GM12878 (cell line): ENCODE results near the gene CAP2. TPM values are rescaled to one million over a fixed set of nuclear protein-coding genes. Genes with fewer than 3 reads are reported as not detected.
A peak's percentile ranks its signal among the peaks of the same experiment; 100 is the strongest.

Source experiments
- ASH2L ChIP-seq: fragments of 300-600, 200-600 bp; sonication (generic); IDR thresholded peaks from 2 replicates; pipeline ENCODE4 v1.6.1; 2017; ENCODE audit warnings: low read depth, mild to moderate bottlenecking, borderline replicate concordance
- BACH1 ChIP-seq: fragments of 450-650 bp; IDR thresholded peaks from 2 replicates; pipeline ENCODE4 v1.6.1; 2017; ENCODE audit warnings: mild to moderate bottlenecking, borderline replicate concordance
- BCL11A ChIP-seq: IDR thresholded peaks from 2 replicates; pipeline ENCODE4 v1.6.1; 2011; ENCODE audit warnings: low read depth, low read length
- BHLHE40 ChIP-seq, 2 experiments: fragments of 450-650 bp in 1 of 2; IDR thresholded peaks; 2 replicates each; pipeline ENCODE4 v1.6.1; 2011 to 2017; ENCODE audit warnings: low read depth in 2 of 2, borderline replicate concordance in 1 of 2, improper control_type of control experiment in 1 of 2, low read length in 1 of 2, mild to moderate bottlenecking in 1 of 2
- CREB1 ChIP-seq: IDR thresholded peaks from 2 replicates; pipeline ENCODE4 v1.6.1; 2012; ENCODE audit warnings: low read depth, mild to moderate bottlenecking, inconsistent platforms
- EED ChIP-seq: sonication (generic); IDR thresholded peaks from 2 replicates; pipeline ENCODE4 v1.6.1; 2016; ENCODE audit warnings: antibody characterized with exemption, low read depth
- EGR1 ChIP-seq, 2 experiments: IDR thresholded peaks; 1 replicate in 1 of 2; 2 replicates in 1 of 2; pipeline ENCODE4 v1.6.1; 2011 to 2012; ENCODE audit warnings: low read depth in 2 of 2, low read length in 2 of 2, borderline replicate concordance in 1 of 2, mild to moderate bottlenecking in 1 of 2, moderate library complexity in 1 of 2
- GABPA ChIP-seq: IDR thresholded peaks from 2 replicates; pipeline ENCODE4 v1.6.1; 2014; ENCODE audit warnings: antibody characterized with exemption, low read depth, mild to moderate bottlenecking, inconsistent platforms
- IRF4 ChIP-seq: IDR thresholded peaks from 2 replicates; pipeline ENCODE4 v1.6.1; 2011; ENCODE audit warnings: low read depth, low read length
- MEF2A ChIP-seq: IDR thresholded peaks from 2 replicates; pipeline ENCODE4 v1.6.1; 2011; ENCODE audit warnings: low read depth, mild to moderate bottlenecking, low read length, moderate library complexity; ENCODE audit not compliant: insufficient read depth
- NRF1 ChIP-seq: conservative IDR thresholded peaks from 2 replicates; pipeline ENCODE4 v1.6.1; 2011; ENCODE audit warnings: mild to moderate bottlenecking, low read depth, low read length, improper control_type of control experiment
- POLR2A ChIP-seq: IDR thresholded peaks from 2 replicates; pipeline ENCODE4 v1.6.1; 2011; ENCODE audit warnings: low read depth, mild to moderate bottlenecking, low read length
- PRDM15 ChIP-seq: fragments of 450-650 bp; formaldehyde crosslinking; IDR thresholded peaks from 2 replicates; pipeline ENCODE4 v1.4.0; 2020; ENCODE audit warnings: mild to moderate bottlenecking, moderate library complexity
- RAD51 ChIP-seq: fragments of 450-650 bp; IDR thresholded peaks from 2 replicates; pipeline ENCODE4 v1.6.1; 2016; ENCODE audit warnings: moderate library complexity, mild to moderate bottlenecking, inconsistent platforms
- RB1 ChIP-seq: fragments of 450-650 bp; formaldehyde crosslinking; IDR thresholded peaks from 2 replicates; pipeline ENCODE4 v1.6.1; 2017; ENCODE audit warnings: mild to moderate bottlenecking, borderline replicate concordance
- RBBP5 ChIP-seq: fragments of 200-600 bp; sonication (generic); conservative IDR thresholded peaks from 2 replicates; pipeline ENCODE4 v1.6.1; 2016
- RCOR1 ChIP-seq: conservative IDR thresholded peaks from 2 replicates; pipeline ENCODE4 v1.6.1; 2012; ENCODE audit warnings: low read depth, low read length, improper control_type of control experiment
- TARDBP ChIP-seq: IDR thresholded peaks from 2 replicates; pipeline ENCODE4 v1.6.1; 2016; ENCODE audit warnings: borderline replicate concordance
- TBL1XR1 ChIP-seq: IDR thresholded peaks from 2 replicates; pipeline ENCODE4 v1.6.1; 2012; ENCODE audit warnings: low read depth, low read length, improper control_type of control experiment
- ZBTB40 ChIP-seq: fragments of 450-650 bp; IDR thresholded peaks from 2 replicates; pipeline ENCODE4 v1.6.1; 2016; ENCODE audit warnings: mild to moderate bottlenecking, moderate library complexity, borderline replicate concordance
- ZNF217 ChIP-seq: fragments of 450-650 bp; IDR thresholded peaks from 2 replicates; pipeline ENCODE4 v1.6.1; 2017; ENCODE audit warnings: antibody characterized with exemption, mild to moderate bottlenecking
- ZNF274 ChIP-seq: IDR thresholded peaks from one replicate; pipeline ENCODE4 v1.8.0; 2011; ENCODE audit not compliant: insufficient read length, insufficient read depth
- polyA plus RNA-seq, 11 experiments: library from polyadenylated mRNA; depleted of rRNA in 4 of 11; unstranded in 6 of 11; stranded (reverse) in 5 of 11; fragments of >200 nt; fragmentation: Nextera tagmentation in 4 of 11; fragmentation: Illumina TruSeq in 1 of 11; extraction: Ambion mirVana in 4 of 11; extraction: Trizol in 1 of 11; gene quantifications; 1 replicate in 1 of 11; 2 replicates in 10 of 11; pipeline versions ENCODE4 v1.2.1 to v1.2.3, GENCODE V29; 2011 to 2016; ENCODE audit warnings: inconsistent platforms in 2 of 11, missing spikeins in 2 of 11, low read depth in 1 of 11
- total RNA-seq, 4 experiments: library from RNA; depleted of rRNA in 3 of 4; stranded (reverse); fragments of >200 nt in 3 of 4; fragmentation: Illumina TruSeq in 1 of 4; extraction: Trizol in 1 of 4; gene quantifications; 2 replicates each; pipeline versions ENCODE4 v1.2.1 to v1.2.3, GENCODE V29; 2013 to 2021
- TF ChIP-seq, protein P1 (sequence below): IDR thresholded peaks from 2 replicates; pipeline ENCODE4 v1.6.1; 2012; ENCODE audit warnings: low read depth, low read length, improper control_type of control experiment

The CAP2 gene
- total and polyA plus RNA-seq, 10 of the 15 experiments (the other 5 are each of a cell fraction or from before 2014, with no cell fraction given) = 0.10 to 2.0 (median 0.15) TPM; not detected in 7

DNA sequence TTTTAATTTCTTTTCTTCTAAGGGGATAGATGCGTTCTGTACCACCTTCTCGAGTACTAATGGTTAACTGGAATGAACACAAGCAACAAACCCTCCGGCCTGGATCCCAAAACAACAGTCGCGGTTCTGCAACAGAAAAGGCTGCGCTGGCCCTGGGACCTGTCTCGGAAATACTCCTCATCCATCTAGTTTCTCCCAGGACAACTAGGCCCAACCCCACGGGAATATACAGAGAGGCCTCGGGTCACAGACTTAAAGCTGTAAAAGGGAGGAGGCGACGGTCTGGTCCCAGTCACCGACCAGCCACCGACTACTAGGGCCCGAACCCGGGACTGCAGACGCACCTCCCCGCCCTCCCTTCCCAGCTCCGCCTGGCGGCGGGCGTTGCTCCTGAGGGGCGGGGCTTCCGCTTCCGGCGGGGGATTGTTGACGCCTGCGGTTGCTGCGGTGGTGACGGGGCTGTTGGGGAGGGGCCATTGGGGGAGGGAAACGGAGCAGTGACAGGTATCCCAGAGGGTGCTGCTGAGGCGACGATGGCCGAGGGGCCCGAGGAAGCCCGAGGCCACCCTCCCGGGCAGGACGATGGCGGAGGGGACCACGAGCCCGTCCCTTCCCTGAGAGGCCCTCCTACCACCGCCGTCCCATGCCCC, 206.6 kb downstream of the CAP2 start, which contains the start of gene FAM8A1 (continued):
- no peak for TF ChIP-seq PRDM15 (CRISPR knock-in tag)
- peak; percentile 87 for TF ChIP-seq CREB1
- peak; percentile 41; the same call in 1 of the 2 replicates for TF ChIP-seq EED
- peak; percentile 55; the same call in 1 of the 2 replicates for TF ChIP-seq TARDBP
- TF ChIP-seq RB1 = no peak
- TF ChIP-seq GABPA = peak; percentile 87
- TF ChIP-seq BHLHE40 (IDR thresholded peaks at IDR 0.05; ENCODE audit: borderline replicate concordance in 1 of 2, low read depth in 2 of 2, low read length in 1 of 2) = peak in 1 of 2 experiments; percentile 9; a peak in 1 of 4 replicates
- TF ChIP-seq, protein P1, sequence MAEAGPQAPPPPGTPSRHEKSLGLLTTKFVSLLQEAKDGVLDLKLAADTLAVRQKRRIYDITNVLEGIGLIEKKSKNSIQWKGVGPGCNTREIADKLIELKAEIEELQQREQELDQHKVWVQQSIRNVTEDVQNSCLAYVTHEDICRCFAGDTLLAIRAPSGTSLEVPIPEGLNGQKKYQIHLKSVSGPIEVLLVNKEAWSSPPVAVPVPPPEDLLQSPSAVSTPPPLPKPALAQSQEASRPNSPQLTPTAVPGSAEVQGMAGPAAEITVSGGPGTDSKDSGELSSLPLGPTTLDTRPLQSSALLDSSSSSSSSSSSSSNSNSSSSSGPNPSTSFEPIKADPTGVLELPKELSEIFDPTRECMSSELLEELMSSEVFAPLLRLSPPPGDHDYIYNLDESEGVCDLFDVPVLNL = no peak
- no peak for TF ChIP-seq RBBP5
- no peak for TF ChIP-seq ZNF274
- peak; percentile 87 for TF ChIP-seq ZBTB40
- 0 out of 3 replicates have a peak, but pooled peaks of 1 of the 2 experiments have one; percentile 27 for TF ChIP-seq EGR1 (IDR thresholded peaks at IDR 0.05; ENCODE audit: borderline replicate concordance in 1 of 2, low read depth in 2 of 2, low read length in 2 of 2)
- TF ChIP-seq POLR2A = peak; percentile 76
- TF ChIP-seq ASH2L = no peak
- no peak for TF ChIP-seq BACH1
- no peak for TF ChIP-seq NRF1
- no peak for TF ChIP-seq RCOR1
- TF ChIP-seq MEF2A = peak; percentile 46; the same call in 1 of the 2 replicates
- 0 out of 2 replicates have a peak, but pooled peaks have one; percentile 29 for TF ChIP-seq ZNF217
- TF ChIP-seq RAD51 = no peak
- TF ChIP-seq IRF4 = 0 out of 2 replicates have a peak, but pooled peaks have one; percentile 4
- TF ChIP-seq BCL11A = 0 out of 2 replicates have a peak, but pooled peaks have one; percentile 4
- 0 out of 2 replicates have a peak, but pooled peaks have one; percentile 64 for TF ChIP-seq TBL1XR1
